GM12878 (cell line): ENCODE results near the gene CANT1. TPM values are rescaled to one million over a fixed set of nuclear protein-coding genes. Genes with fewer than 3 reads are reported as not detected.
A peak's percentile ranks its signal among the peaks of the same experiment; 100 is the strongest.

Experiments
- ATAC-seq: fragments of 200-7000 bp; cut with Tn5 transposase; 3 replicates; pipeline ENCODE4 v1.9.1; 2020; ENCODE audit warnings: mild to moderate bottlenecking, moderate library complexity
- BruUV-seq: library from RNA; stranded (reverse); fragments of 400-500 nt; replicated peaks from 2 replicates; lab custom pipeline; 2021; lab: Mats Ljungman, UMichigan
- CTCF ChIA-PET: fragments of 300-600 bp; sonication (Branson Sonifier 250); formaldehyde crosslinking; extraction: SDS; loops from one replicate; lab custom pipeline; 2021; ENCODE audit warnings: inconsistent platforms; lab: Yijun Ruan, JAX
- POLR2A ChIA-PET: fragments of 350-600 bp; formaldehyde crosslinking; extraction: SDS; loops from one replicate; lab custom pipeline; 2021; ENCODE audit warnings: inconsistent platforms; lab: Charles Lee
- RAD21 ChIA-PET: fragments of 300-600 bp; sonication (Branson Sonifier 250); formaldehyde crosslinking; loops from one replicate; lab custom pipeline; 2023; ENCODE audit warnings: antibody characterized with exemption; ENCODE audit not compliant: unreplicated experiment; lab: Charles Lee
- SMC1A ChIA-PET: fragments of 300-600 bp; sonication (Branson Sonifier 250); formaldehyde crosslinking; loops from one replicate; lab custom pipeline; 2023; ENCODE audit not compliant: unreplicated experiment, uncharacterized antibody; lab: Charles Lee
- DNase-seq: peaks from one replicate; pipeline ENCODE4 v3.0.0-alpha.2; 2011; ENCODE audit warnings: low read depth, low spot score
- FAIRE-seq: peaks from 3 replicates; lab custom pipeline; 2011; peaks lifted over from hg19 to GRCh38; lab: Jason Lieb, UNC
- H2AFZ ChIP-seq: 2 replicates; pipeline ENCODE4 v1.6.0; 2011; ENCODE audit warnings: low read depth, low read length, control low read depth; ENCODE audit not compliant: control insufficient read depth
- H3K27ac ChIP-seq: 2 replicates; pipeline ENCODE4 v1.5.1; 2011; ENCODE audit warnings: control low read depth; ENCODE audit not compliant: control insufficient read depth, insufficient read depth
- H3K27me3 ChIP-seq, 2 experiments: replicated peaks in 1 of 2; 2 replicates each; pipeline versions ENCODE4 v1.6.0 to v1.6.1; 2011; ENCODE audit warnings: low read length in 1 of 2; ENCODE audit not compliant: control insufficient read depth in 2 of 2, insufficient read depth in 2 of 2
- H3K36me3 ChIP-seq, 2 experiments: 2 replicates each; pipeline ENCODE4 v1.5.1; 2011; ENCODE audit warnings: low read length in 1 of 2; ENCODE audit not compliant: control insufficient read depth in 2 of 2, insufficient read depth in 2 of 2
- H3K4me1 ChIP-seq: 2 replicates; pipeline ENCODE4 v1.6.1; 2011; ENCODE audit warnings: mild to moderate bottlenecking, low read length, moderate library complexity, mixed read lengths; ENCODE audit not compliant: control insufficient read depth, insufficient read depth
- H3K4me2 ChIP-seq: 2 replicates; pipeline ENCODE4 v1.6.0; 2011; ENCODE audit warnings: control low read depth; ENCODE audit not compliant: control insufficient read depth, insufficient read depth
- H3K4me3 ChIP-seq: fragments of 200-600 bp; sonication (generic); 2 replicates; pipeline ENCODE4 v1.5.1; 2016
- H3K79me2 ChIP-seq: 2 replicates; pipeline ENCODE4 v1.6.0; 2011; ENCODE audit warnings: low read length; ENCODE audit not compliant: control insufficient read depth, insufficient read depth
- H3K9ac ChIP-seq: 2 replicates; pipeline ENCODE4 v1.8.0; 2011; ENCODE audit warnings: low read length, control low read depth, mixed read lengths; ENCODE audit not compliant: control insufficient read depth, insufficient read depth
- H3K9me3 ChIP-seq: replicated peaks from 3 replicates; pipeline ENCODE4 v1.5.1; 2011; ENCODE audit warnings: mild to moderate bottlenecking, low read length; ENCODE audit not compliant: control insufficient read depth, insufficient read depth
- H4K20me1 ChIP-seq: 2 replicates; pipeline ENCODE4 v1.6.0; 2011; ENCODE audit not compliant: control insufficient read depth, insufficient read depth
- CREB1 ChIP-seq: IDR thresholded peaks from 2 replicates; pipeline ENCODE4 v1.6.1; 2012; ENCODE audit warnings: low read depth, mild to moderate bottlenecking, inconsistent platforms
- CTCF ChIP-seq, 3 experiments: IDR thresholded peaks in 2 of 3; conservative IDR thresholded peaks in 1 of 3; 2 replicates each; pipeline ENCODE4 v1.5.1; 2011; ENCODE audit warnings: low read depth in 3 of 3, low read length in 3 of 3, mild to moderate bottlenecking in 3 of 3, control low read depth in 2 of 3, moderate library complexity in 2 of 3, inconsistent platforms in 1 of 3, mixed read lengths in 1 of 3; ENCODE audit not compliant: control insufficient read depth in 2 of 3, insufficient read depth in 1 of 3; ENCODE audit errors: extremely low read depth in 1 of 3
- POU2F2 ChIP-seq: IDR thresholded peaks from 3 replicates; pipeline ENCODE4 v1.6.1; 2011; ENCODE audit warnings: low read depth, mild to moderate bottlenecking, low read length, borderline replicate concordance
- WGBS: methylation state at CpG from one replicate; pipeline ENCODE4 v1.1.6; 2016; ENCODE audit warnings: low lambda C conversion rate; ENCODE audit not compliant: insufficient replicate concordance, insufficient coverage; ENCODE audit errors: missing lambda C conversion rate; 5-methylcytosine and 5-hydroxymethylcytosine counted together
- in situ Hi-C: fragments of 300-500 bp; cut with MboI; formaldehyde crosslinking; loops from 9 replicates; pipeline ENCODE4 v1.14.3; 2018; ENCODE audit warnings: mixed read lengths
- intact Hi-C: fragments of 100-400 bp; cut with micrococcal nuclease; formaldehyde crosslinking; loops from one replicate; pipeline ENCODE4 v1.14.2; 2022; ENCODE audit not compliant: unreplicated experiment
- polyA plus RNA-seq, 11 experiments: library from polyadenylated mRNA; depleted of rRNA in 4 of 11; unstranded in 6 of 11; stranded (reverse) in 5 of 11; fragments of >200 nt; fragmentation: Nextera tagmentation in 4 of 11; fragmentation: Illumina TruSeq in 1 of 11; extraction: Ambion mirVana in 4 of 11; extraction: Trizol in 1 of 11; gene quantifications; 1 replicate in 1 of 11; 2 replicates in 10 of 11; pipeline versions ENCODE4 v1.2.1 to v1.2.3, GENCODE V29; 2011 to 2016; ENCODE audit warnings: inconsistent platforms in 2 of 11, missing spikeins in 2 of 11, low read depth in 1 of 11
- total RNA-seq, 4 experiments: library from RNA; depleted of rRNA in 3 of 4; stranded (reverse); fragments of >200 nt in 3 of 4; fragmentation: Illumina TruSeq in 1 of 4; extraction: Trizol in 1 of 4; gene quantifications; 2 replicates each; pipeline versions ENCODE4 v1.2.1 to v1.2.3, GENCODE V29; 2013 to 2021

CANT1 gene
- total and polyA plus RNA-seq, 10 of the 15 experiments (the other 5 are each of a cell fraction or from before 2014, with no cell fraction given), result 2.2 to 59.2 (median 20.2) TPM

GRCh38 chr17:79028496-79029326 is 19.1 kb upstream of the CANT1 start:
- 0 out of 6 replicates have a peak, but pooled peaks of 2 of the 3 experiments have one; percentile 3 to 11 for TF ChIP-seq CTCF (IDR thresholded peaks at IDR 0.05 in 2 of 3, conservative IDR thresholded peaks at IDR 0.05 in 1 of 3; ENCODE audit: control insufficient read depth in 2 of 3, extremely low read depth in 1 of 3, insufficient read depth in 1 of 3, low read depth in 3 of 3, low read length in 3 of 3)
- TF ChIP-seq CREB1, result no peak
- no peak for TF ChIP-seq POU2F2
- DNase-seq (no peak), ATAC-seq (no peak), FAIRE-seq (no peak)
- ChIA-PET RAD21 (no interaction called here), POLR2A (no interaction called here), SMC1A (interaction anchor here (1.4 kb wide), 1 partner anchor 13 kb away, joined by 5 read pairs; no protein-coding TSS in a partner anchor), CTCF (interaction anchor here (1.0 kb wide), 1 partner anchor 14 kb away, joined by 3 read pairs; no protein-coding TSS in a partner anchor)
- in situ Hi-C loops (no loop called here), intact Hi-C loops (no loop called here)
- H3K4me1 ChIP-seq, result no peaks in the 10 kb centered on the region
- no peak overlapping the region for H2AFZ ChIP-seq
- no peaks in the 10 kb centered on the region for H3K79me2 ChIP-seq
- H3K9ac ChIP-seq, result no peak overlapping the region
- no peaks in the 10 kb centered on the region for H3K9me3 ChIP-seq
- no TSS peak for BruUV-seq
- no peak overlapping the region for H3K4me2 ChIP-seq
- no peak overlapping the region for H3K27ac ChIP-seq
- H3K36me3 ChIP-seq, result no peaks in the 10 kb centered on the region
- WGBS, result 43% methylated on average over 17 of the region's 17 CpGs
- H3K4me3 ChIP-seq, result no peak overlapping the region
- H3K27me3 ChIP-seq, result peaks cover 13 to 18% of the 10 kb centered on the region in 2 experiments
- no peaks in the 10 kb centered on the region for H4K20me1 ChIP-seq
